Mesendoderm (in vitro differentiated cells): ENCODE data around the gene KCNN3.

ENCODE experiments used
- DNase-seq: peaks from one replicate; pipeline ENCODE4 v3.0.0; 2013
- H2AK5ac ChIP-seq: 2 replicates; pipeline ENCODE4 v1.6.1; 2013; ENCODE audit warnings: low read length, inconsistent platforms
- H2BK120ac ChIP-seq: 2 replicates; pipeline ENCODE4 v1.6.1; 2013; ENCODE audit warnings: low read depth, mild to moderate bottlenecking, low read length, moderate library complexity, mixed read lengths
- H2BK15ac ChIP-seq: replicated peaks from 2 replicates; pipeline ENCODE4 v1.6.1; 2013; ENCODE audit warnings: low read depth, mild to moderate bottlenecking, moderate library complexity
- H2BK5ac ChIP-seq: 2 replicates; pipeline ENCODE4 v1.6.1; 2013; ENCODE audit warnings: low read length, inconsistent platforms
- H3K18ac ChIP-seq: 2 replicates; pipeline ENCODE4 v1.6.1; 2013; ENCODE audit warnings: mild to moderate bottlenecking, low read length, mixed read lengths
- H3K23ac ChIP-seq: one replicate; pipeline ENCODE4 v1.6.1; 2013; ENCODE audit warnings: low read length
- H3K27ac ChIP-seq: 2 replicates; pipeline ENCODE4 v1.5.1; 2013; ENCODE audit warnings: low read depth, mild to moderate bottlenecking, inconsistent platforms, low read length, moderate library complexity
- H3K27me3 ChIP-seq: 2 replicates; pipeline ENCODE4 v1.6.1; 2013; ENCODE audit warnings: low read length, control low read depth, mild to moderate bottlenecking, inconsistent platforms; ENCODE audit not compliant: insufficient read depth, poor library complexity
- H3K36me3 ChIP-seq: 2 replicates; pipeline ENCODE4 v1.6.1; 2013; ENCODE audit warnings: low read length, inconsistent platforms; ENCODE audit not compliant: control insufficient read depth, insufficient read depth
- H3K4ac ChIP-seq: one replicate; pipeline ENCODE4 v1.6.1; 2013; ENCODE audit warnings: low read depth, mild to moderate bottlenecking, low read length, moderate library complexity
- H3K4me1 ChIP-seq: 2 replicates; pipeline ENCODE4 v1.6.1; 2013; ENCODE audit warnings: low read depth, low read length, inconsistent platforms; ENCODE audit not compliant: control insufficient read depth
- H3K4me2 ChIP-seq: 2 replicates; pipeline ENCODE4 v1.6.1; 2013; ENCODE audit warnings: low read length
- H3K4me3 ChIP-seq: 2 replicates; pipeline ENCODE4 v1.5.1; 2013; ENCODE audit warnings: mild to moderate bottlenecking, low read length
- H3K56ac ChIP-seq: one replicate; pipeline ENCODE4 v1.6.1; 2013; ENCODE audit warnings: low read length
- H3K79me1 ChIP-seq: 2 replicates; pipeline ENCODE4 v1.6.1; 2013; ENCODE audit warnings: low read length, inconsistent platforms
- H3K79me2 ChIP-seq: 2 replicates; pipeline ENCODE4 v1.6.1; 2013; ENCODE audit warnings: mild to moderate bottlenecking, low read length; ENCODE audit not compliant: control insufficient read depth, insufficient read depth
- H3K9ac ChIP-seq: 2 replicates; pipeline ENCODE4 v1.6.1; 2013; ENCODE audit warnings: low read length, inconsistent platforms
- H4K5ac ChIP-seq: one replicate; pipeline ENCODE4 v1.6.1; 2013; ENCODE audit warnings: low read length
- H4K8ac ChIP-seq: one replicate; pipeline ENCODE4 v1.6.1; 2013; ENCODE audit warnings: low read depth, mild to moderate bottlenecking, control low read depth, low read length, moderate library complexity
- WGBS: extraction: QIAGEN DNeasy Blood & Tissue Kit; methylation state at CpG from one replicate; pipeline ENCODE4 v1.1.7; 2013; ENCODE audit warnings: low lambda C conversion rate, missing lambda C conversion rate; ENCODE audit not compliant: insufficient coverage; ENCODE audit errors: extremely low coverage; 5-methylcytosine and 5-hydroxymethylcytosine counted together

The KCNN3 gene

GRCh38 chr1:154710106-154710505, 160.0 kb downstream of the KCNN3 start:
- no peak overlapping the region for H4K8ac ChIP-seq
- H2BK120ac ChIP-seq: no peak overlapping the region
- no peak overlapping the region for H3K9ac ChIP-seq
- H3K36me3 ChIP-seq: no peaks in the 10 kb centered on the region
- no peak overlapping the region for H3K56ac ChIP-seq
- no peaks in the 10 kb centered on the region for H3K79me2 ChIP-seq
- H3K79me1 ChIP-seq: no peaks in the 10 kb centered on the region
- no peak overlapping the region for H3K4ac ChIP-seq
- no peaks in the 10 kb centered on the region for H3K27me3 ChIP-seq
- no peak overlapping the region for H2BK5ac ChIP-seq
- H3K4me1 ChIP-seq: no peaks in the 10 kb centered on the region
- WGBS: no CpG with 5 or more reads among the region's 6 CpGs
- no peak overlapping the region for H2AK5ac ChIP-seq
- H3K4me3 ChIP-seq: no peak overlapping the region
- no peak overlapping the region for H2BK15ac ChIP-seq
- H3K23ac ChIP-seq: no peak overlapping the region
- H3K27ac ChIP-seq: no peak overlapping the region
- no peak for DNase-seq
- no peak overlapping the region for H3K18ac ChIP-seq
- no peak overlapping the region for H3K4me2 ChIP-seq
- no peak overlapping the region for H4K5ac ChIP-seq

- no peak overlapping the region for H2BK15ac ChIP-seq
- no peak overlapping the region for H2BK5ac ChIP-seq
- H3K4ac ChIP-seq: no peak overlapping the region
- H3K79me2 ChIP-seq: no peaks in the 10 kb centered on the region
- H2AK5ac ChIP-seq: no peak overlapping the region
- no peak overlapping the region for H3K56ac ChIP-seq
- no peaks in the 10 kb centered on the region for H3K27me3 ChIP-seq
- no peaks in the 10 kb centered on the region for H3K36me3 ChIP-seq
- no peaks in the 10 kb centered on the region for H3K4me1 ChIP-seq
- H3K79me1 ChIP-seq: no peaks in the 10 kb centered on the region
- no peak overlapping the region for H2BK120ac ChIP-seq
- H3K4me3 ChIP-seq: no peak overlapping the region
- no peak overlapping the region for H3K18ac ChIP-seq
- no peak overlapping the region for H3K23ac ChIP-seq
- no peak overlapping the region for H3K27ac ChIP-seq
- no peak overlapping the region for H4K8ac ChIP-seq
- no peak overlapping the region for H3K9ac ChIP-seq
- peak; percentile 42 for DNase-seq
- no peak overlapping the region for H4K5ac ChIP-seq
- no peak overlapping the region for H3K4me2 ChIP-seq
- no CpG with 5 or more reads among the region's 17 CpGs for WGBS
These were observed 162.1 kb downstream of the KCNN3 start for GRCh38 chr1:154707901-154708463.

- no peak overlapping the region for H3K56ac ChIP-seq
- no peak overlapping the region for H3K9ac ChIP-seq
- H3K23ac ChIP-seq: no peak overlapping the region
- H3K27me3 ChIP-seq: no peaks in the 10 kb centered on the region
- no peaks in the 10 kb centered on the region for H3K36me3 ChIP-seq
- H2BK15ac ChIP-seq: no peak overlapping the region
- H2BK5ac ChIP-seq: no peak overlapping the region
- no peaks in the 10 kb centered on the region for H3K4me1 ChIP-seq
- H3K27ac ChIP-seq: no peak overlapping the region
- H3K4ac ChIP-seq: no peak overlapping the region
- H3K4me3 ChIP-seq: no peak overlapping the region
- DNase-seq: no peak
- no peak overlapping the region for H3K18ac ChIP-seq
- H4K8ac ChIP-seq: no peak overlapping the region
- H3K4me2 ChIP-seq: no peak overlapping the region
- H2AK5ac ChIP-seq: no peak overlapping the region
- no CpG with 5 or more reads among the region's 1 CpG for WGBS
- no peaks in the 10 kb centered on the region for H3K79me1 ChIP-seq
- no peak overlapping the region for H4K5ac ChIP-seq
- no peaks in the 10 kb centered on the region for H3K79me2 ChIP-seq
- H2BK120ac ChIP-seq: no peak overlapping the region
These were observed 163.2 kb downstream of the KCNN3 start for GRCh38 chr1:154706851-154707250.

- Histone ChIP-seq H3K4ac (no peak overlapping the region), H3K4me2 (no peak overlapping the region), H3K27me3 (no peaks in the 10 kb centered on the region), H3K36me3 (no peaks in the 10 kb centered on the region), H3K27ac (no peak overlapping the region), H3K4me1 (no peaks in the 10 kb centered on the region), H3K18ac (no peak overlapping the region), H2BK15ac (no peak overlapping the region), H3K9ac (no peak overlapping the region), H3K4me3 (no peak overlapping the region), H2BK5ac (no peak overlapping the region), H2AK5ac (no peak overlapping the region), H3K56ac (no peak overlapping the region), H4K5ac (no peak overlapping the region), H3K23ac (no peak overlapping the region), H4K8ac (no peak overlapping the region), H2BK120ac (no peak overlapping the region), H3K79me2 (no peaks in the 10 kb centered on the region), H3K79me1 (no peaks in the 10 kb centered on the region)
- no CpG with 5 or more reads among the region's 2 CpGs for WGBS
- no peak for DNase-seq
These were observed 164.5 kb downstream of the KCNN3 start for GRCh38 chr1:154705544-154705943.

GRCh38 chr1:154703170-154703569, 166.9 kb downstream of the KCNN3 start:
- no CpG with 5 or more reads among the region's 5 CpGs for WGBS
- Histone ChIP-seq H3K18ac (no peak overlapping the region), H3K4me2 (no peak overlapping the region), H3K36me3 (no peaks in the 10 kb centered on the region), H3K4me1 (no peaks in the 10 kb centered on the region), H2AK5ac (no peak overlapping the region), H4K8ac (no peak overlapping the region), H3K79me1 (no peaks in the 10 kb centered on the region), H3K23ac (no peak overlapping the region), H3K27ac (no peak overlapping the region), H3K56ac (no peak overlapping the region), H3K27me3 (no peaks in the 10 kb centered on the region), H3K79me2 (no peaks in the 10 kb centered on the region), H2BK15ac (no peak overlapping the region), H2BK5ac (no peak overlapping the region), H4K5ac (no peak overlapping the region), H3K4me3 (no peak overlapping the region), H3K4ac (no peak overlapping the region), H3K9ac (no peak overlapping the region), H2BK120ac (no peak overlapping the region)
- DNase-seq: peak; percentile 58
